ENCODE data around the gene TBC1D10A.
A peak's percentile ranks its signal among the peaks of the same experiment; 100 is the strongest.

DNA sequence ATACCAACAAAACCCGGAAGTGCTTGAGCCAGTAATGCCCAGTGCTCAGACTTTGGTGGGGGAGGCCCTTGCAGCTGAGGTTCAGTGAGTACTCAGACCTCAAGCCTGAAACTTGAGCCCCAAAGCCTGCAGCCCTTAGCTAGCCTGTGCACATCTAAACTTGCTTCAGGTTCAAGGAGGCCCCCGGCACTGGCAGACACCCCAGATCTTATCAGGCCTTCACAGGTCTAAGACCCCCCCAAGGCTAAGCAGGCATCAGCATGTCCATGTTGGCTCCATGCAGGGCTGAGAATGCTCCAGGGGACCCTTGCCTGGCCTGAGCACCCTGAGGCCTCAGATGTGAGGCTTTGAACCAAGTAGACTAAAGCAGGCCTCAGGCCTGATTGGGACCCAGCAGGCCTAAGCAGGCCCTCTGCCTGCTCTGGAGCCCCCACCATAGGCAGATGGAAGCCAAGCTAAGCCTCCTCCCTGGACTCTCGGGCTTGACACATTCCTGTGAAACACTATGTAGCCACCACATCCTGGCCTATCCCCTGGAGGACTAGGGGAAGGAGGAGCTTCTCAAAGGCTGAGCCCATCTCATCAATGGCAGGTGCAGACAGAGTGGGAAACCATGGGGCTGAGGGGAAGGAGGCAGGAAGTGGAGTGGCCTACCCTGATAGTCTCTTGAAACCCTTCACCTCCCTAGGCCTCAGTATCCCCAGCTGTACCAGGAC, 36.2 kb downstream of the TBC1D10A start:
- TF ChIP-seq, protein P1, sequence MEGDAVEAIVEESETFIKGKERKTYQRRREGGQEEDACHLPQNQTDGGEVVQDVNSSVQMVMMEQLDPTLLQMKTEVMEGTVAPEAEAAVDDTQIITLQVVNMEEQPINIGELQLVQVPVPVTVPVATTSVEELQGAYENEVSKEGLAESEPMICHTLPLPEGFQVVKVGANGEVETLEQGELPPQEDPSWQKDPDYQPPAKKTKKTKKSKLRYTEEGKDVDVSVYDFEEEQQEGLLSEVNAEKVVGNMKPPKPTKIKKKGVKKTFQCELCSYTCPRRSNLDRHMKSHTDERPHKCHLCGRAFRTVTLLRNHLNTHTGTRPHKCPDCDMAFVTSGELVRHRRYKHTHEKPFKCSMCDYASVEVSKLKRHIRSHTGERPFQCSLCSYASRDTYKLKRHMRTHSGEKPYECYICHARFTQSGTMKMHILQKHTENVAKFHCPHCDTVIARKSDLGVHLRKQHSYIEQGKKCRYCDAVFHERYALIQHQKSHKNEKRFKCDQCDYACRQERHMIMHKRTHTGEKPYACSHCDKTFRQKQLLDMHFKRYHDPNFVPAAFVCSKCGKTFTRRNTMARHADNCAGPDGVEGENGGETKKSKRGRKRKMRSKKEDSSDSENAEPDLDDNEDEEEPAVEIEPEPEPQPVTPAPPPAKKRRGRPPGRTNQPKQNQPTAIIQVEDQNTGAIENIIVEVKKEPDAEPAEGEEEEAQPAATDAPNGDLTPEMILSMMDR (IDR thresholded peaks at IDR 0.05) = no peak
- peak; percentile 18 for TF ChIP-seq POLR2A (IDR thresholded peaks at IDR 0.05)

Measured in ovary (tissue), 3 donors.